NB4 (cell line): ENCODE results near the gene SGTA.

Source experiments
- MAX ChIP-seq: IDR thresholded peaks from 2 replicates; pipeline ENCODE4 v1.6.1; 2011; ENCODE audit warnings: low read depth, low read length
- POLR2A ChIP-seq: IDR thresholded peaks from 2 replicates; pipeline ENCODE4 v1.6.1; 2011; ENCODE audit warnings: mild to moderate bottlenecking; ENCODE audit not compliant: insufficient read length; ENCODE audit errors: extremely low read depth
- TF ChIP-seq, protein P1 (sequence below): IDR thresholded peaks from one replicate; pipeline ENCODE4 v1.5.1; 2012; ENCODE audit warnings: low read depth, low read length

DNA sequence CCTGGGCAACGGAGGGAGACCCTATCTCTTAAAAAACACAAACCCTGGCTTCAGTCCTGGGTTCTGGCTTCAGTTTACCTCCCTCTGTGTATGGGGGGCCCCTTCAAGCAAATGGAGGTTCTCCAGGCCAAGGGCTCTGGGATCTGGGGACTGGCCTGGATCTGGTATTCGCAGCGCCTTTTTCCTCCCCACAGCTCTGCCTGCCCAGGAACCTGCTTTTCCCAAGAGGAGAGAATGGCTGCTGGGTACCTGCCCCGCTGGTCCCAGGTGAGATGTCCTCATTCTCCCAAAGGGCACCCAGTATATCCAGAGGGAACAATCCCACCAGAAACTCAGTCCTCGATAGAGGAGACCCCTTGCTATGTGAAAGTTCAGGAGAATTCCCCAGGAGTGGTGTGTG, 39.8 kb upstream of the SGTA start:
- TF ChIP-seq, protein P1, sequence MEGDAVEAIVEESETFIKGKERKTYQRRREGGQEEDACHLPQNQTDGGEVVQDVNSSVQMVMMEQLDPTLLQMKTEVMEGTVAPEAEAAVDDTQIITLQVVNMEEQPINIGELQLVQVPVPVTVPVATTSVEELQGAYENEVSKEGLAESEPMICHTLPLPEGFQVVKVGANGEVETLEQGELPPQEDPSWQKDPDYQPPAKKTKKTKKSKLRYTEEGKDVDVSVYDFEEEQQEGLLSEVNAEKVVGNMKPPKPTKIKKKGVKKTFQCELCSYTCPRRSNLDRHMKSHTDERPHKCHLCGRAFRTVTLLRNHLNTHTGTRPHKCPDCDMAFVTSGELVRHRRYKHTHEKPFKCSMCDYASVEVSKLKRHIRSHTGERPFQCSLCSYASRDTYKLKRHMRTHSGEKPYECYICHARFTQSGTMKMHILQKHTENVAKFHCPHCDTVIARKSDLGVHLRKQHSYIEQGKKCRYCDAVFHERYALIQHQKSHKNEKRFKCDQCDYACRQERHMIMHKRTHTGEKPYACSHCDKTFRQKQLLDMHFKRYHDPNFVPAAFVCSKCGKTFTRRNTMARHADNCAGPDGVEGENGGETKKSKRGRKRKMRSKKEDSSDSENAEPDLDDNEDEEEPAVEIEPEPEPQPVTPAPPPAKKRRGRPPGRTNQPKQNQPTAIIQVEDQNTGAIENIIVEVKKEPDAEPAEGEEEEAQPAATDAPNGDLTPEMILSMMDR: no peak
- no peak for TF ChIP-seq POLR2A
- TF ChIP-seq MAX: no peak
